Measurements from ENCODE around the gene FBN2.

- TF ChIP-seq CTCF (IDR thresholded peaks at IDR 0.05; ENCODE audit: poor library complexity, severe bottlenecking) (no peak), POLR2AphosphoS5 (IDR thresholded peaks at IDR 0.05) (no peak), EZH2 (IDR thresholded peaks at IDR 0.05; ENCODE audit: borderline replicate concordance, insufficient read depth, low read length, poor library complexity, severe bottlenecking) (no peak), TAF1 (IDR thresholded peaks at IDR 0.05; ENCODE audit: low read depth) (no peak), SMC3 (conservative IDR thresholded peaks at IDR 0.05; ENCODE audit: poor library complexity) (no peak), EP300 (conservative IDR thresholded peaks at IDR 0.05; ENCODE audit: poor library complexity, severe bottlenecking) (no peak), RAD21 (conservative IDR thresholded peaks at IDR 0.05) (no peak)
These were observed 110.1 kb downstream of the FBN2 start for GRCh38 chr5:128427921-128428320.
